H1 (cell line): Measurements from ENCODE around the gene MAGI3. TPM values are rescaled to one million over a fixed set of nuclear protein-coding genes. Genes with fewer than 3 reads are reported as not detected.

Experiments used
- CTCF ChIA-PET: fragments of 300-600 bp; sonication (Branson Sonifier 250); formaldehyde crosslinking; loops from one replicate; lab custom pipeline; 2021; ENCODE audit not compliant: partially characterized antibody; lab: Charles Lee
- POLR2A ChIA-PET: fragments of 300-600 bp; sonication (Branson Sonifier 250); formaldehyde crosslinking; loops from one replicate; lab custom pipeline; 2021; ENCODE audit warnings: inconsistent platforms; ENCODE audit not compliant: partially characterized antibody; lab: Charles Lee
- DNase-seq, 2 experiments: peaks; one replicate each; pipeline versions ENCODE4 v3.0.0 to v3.0.0-alpha.2; 2010 to 2022; ENCODE audit warnings: low spot score in 2 of 2, low read depth in 1 of 2, mixed read lengths in 1 of 2
- FAIRE-seq: peaks from 2 replicates; lab custom pipeline; 2011; peaks lifted over from hg19 to GRCh38; lab: Jason Lieb, UNC
- H2AFZ ChIP-seq: 2 replicates; pipeline ENCODE4 v1.8.1; 2012; ENCODE audit warnings: low read length, inconsistent platforms
- H2AK5ac ChIP-seq: 2 replicates; pipeline ENCODE4 v1.6.1; 2013; ENCODE audit warnings: low read depth, low read length
- H2BK120ac ChIP-seq: replicated peaks from 2 replicates; pipeline ENCODE3; 2013; ENCODE audit warnings: low read depth, low read length, inconsistent platforms
- H2BK12ac ChIP-seq: 2 replicates; pipeline ENCODE4 v1.6.1; 2013; ENCODE audit warnings: low read depth, low read length
- H2BK15ac ChIP-seq: 2 replicates; pipeline ENCODE4 v1.6.1; 2013; ENCODE audit warnings: low read length
- H2BK20ac ChIP-seq: 2 replicates; pipeline ENCODE4 v1.6.1; 2013; ENCODE audit warnings: low read length
- H2BK5ac ChIP-seq: 2 replicates; pipeline ENCODE4 v1.6.1; 2013; ENCODE audit warnings: low read depth, low read length
- H3K14ac ChIP-seq: 2 replicates; pipeline ENCODE4 v1.6.1; 2013; ENCODE audit warnings: inconsistent platforms; ENCODE audit not compliant: insufficient read length
- H3K18ac ChIP-seq: 2 replicates; pipeline ENCODE4 v1.6.1; 2013; ENCODE audit warnings: low read length; ENCODE audit errors: extremely low read depth
- H3K23ac ChIP-seq: 2 replicates; pipeline ENCODE4 v1.6.1; 2013; ENCODE audit warnings: inconsistent platforms; ENCODE audit not compliant: insufficient read length
- H3K23me2 ChIP-seq: 2 replicates; pipeline ENCODE4 v1.6.1; 2013; ENCODE audit warnings: low read depth, low read length
- H3K27ac ChIP-seq: 2 replicates; pipeline ENCODE4 v1.6.1; 2011; ENCODE audit warnings: low read depth, low read length, inconsistent platforms
- H3K27me3 ChIP-seq, 4 experiments: replicated peaks in 1 of 4; 1 replicate in 1 of 4; 2 replicates in 3 of 4; pipeline versions ENCODE4 v1.6.1 to v1.8.1; 2011 to 2013; ENCODE audit warnings: low read length in 3 of 4, mild to moderate bottlenecking in 3 of 4, inconsistent platforms in 2 of 4, mixed read lengths in 2 of 4, moderate library complexity in 1 of 4; ENCODE audit not compliant: control insufficient read depth in 3 of 4, insufficient read depth in 3 of 4; ENCODE audit errors: extremely low read depth in 1 of 4
- H3K36me3 ChIP-seq, 4 experiments: 2 replicates each; pipeline versions ENCODE4 v1.6.1 to v1.8.1; 2011 to 2013; ENCODE audit warnings: mild to moderate bottlenecking in 4 of 4, low read length in 3 of 4, moderate library complexity in 2 of 4, control low read depth in 1 of 4, inconsistent platforms in 1 of 4; ENCODE audit not compliant: insufficient read depth in 4 of 4, control insufficient read depth in 2 of 4
- H3K4ac ChIP-seq: replicated peaks from 2 replicates; pipeline ENCODE3; 2013; ENCODE audit warnings: low read length, low read depth, mixed read lengths, inconsistent platforms; ENCODE audit not compliant: insufficient read length
- H3K4me1 ChIP-seq, 4 experiments: replicated peaks in 1 of 4; 1 replicate in 1 of 4; 2 replicates in 3 of 4; pipeline versions ENCODE4 v1.6.1 to v1.8.1; 2011 to 2013; ENCODE audit warnings: low read length in 3 of 4, inconsistent platforms in 2 of 4, mixed read lengths in 1 of 4; ENCODE audit not compliant: insufficient read depth in 4 of 4, control insufficient read depth in 3 of 4
- H3K4me2 ChIP-seq, 2 experiments: 2 replicates each; pipeline versions ENCODE4 v1.6.1 to v1.8.1; 2011 to 2013; ENCODE audit warnings: low read depth in 2 of 2, low read length in 2 of 2, control low read depth in 1 of 2, inconsistent platforms in 1 of 2, mild to moderate bottlenecking in 1 of 2; ENCODE audit not compliant: insufficient read depth in 1 of 2
- H3K4me3 ChIP-seq, 4 experiments: fragments of 200-600, 300-600 bp in 1 of 4; sonication (generic), shearing (Covaris generic), sonication (Bioruptor Twin) in 1 of 4; 2 replicates each; pipeline versions ENCODE4 v1.5.1 to v1.8.1; 2011 to 2016; ENCODE audit warnings: low read length in 4 of 4, low read depth in 3 of 4, control low read depth in 2 of 4, inconsistent platforms in 2 of 4, mild to moderate bottlenecking in 2 of 4, mixed read lengths in 1 of 4, moderate library complexity in 1 of 4; ENCODE audit not compliant: insufficient read depth in 2 of 4; ENCODE audit errors: extremely low read depth in 1 of 4
- H3K56ac ChIP-seq: replicated peaks from 2 replicates; pipeline ENCODE3; 2013; ENCODE audit warnings: low read depth, mild to moderate bottlenecking, mixed read lengths, low read length, inconsistent platforms; ENCODE audit not compliant: insufficient read length
- H3K79me1 ChIP-seq: 2 replicates; pipeline ENCODE4 v1.6.1; 2013; ENCODE audit warnings: low read depth, low read length, control low read depth
- H3K79me2 ChIP-seq, 2 experiments: 2 replicates each; pipeline versions ENCODE4 v1.6.1 to v1.8.1; 2012 to 2013; ENCODE audit warnings: low read length in 2 of 2, mild to moderate bottlenecking in 2 of 2, inconsistent platforms in 1 of 2; ENCODE audit not compliant: insufficient read depth in 2 of 2, control insufficient read depth in 1 of 2
- H3K9ac ChIP-seq, 4 experiments: replicated peaks in 1 of 4; 1 replicate in 1 of 4; 2 replicates in 3 of 4; pipeline versions ENCODE4 v1.6.1 to v1.8.1; 2011 to 2013; ENCODE audit warnings: low read depth in 3 of 4, low read length in 3 of 4, control low read depth in 2 of 4, mild to moderate bottlenecking in 2 of 4, moderate library complexity in 2 of 4, inconsistent platforms in 1 of 4; ENCODE audit errors: extremely low read depth in 1 of 4
- H3K9me3 ChIP-seq, 2 experiments: 2 replicates each; pipeline versions ENCODE4 v1.6.1 to v1.8.1; 2012 to 2013; ENCODE audit warnings: mild to moderate bottlenecking in 2 of 2, moderate library complexity in 2 of 2, control low read depth in 1 of 2, inconsistent platforms in 1 of 2, low read depth in 1 of 2, low read length in 1 of 2, mixed read lengths in 1 of 2; ENCODE audit not compliant: insufficient read depth in 2 of 2
- H4K20me1 ChIP-seq, 2 experiments: replicated peaks in 1 of 2; 2 replicates each; pipeline versions ENCODE3 to v1.8.1; 2011 to 2013; ENCODE audit warnings: inconsistent platforms in 2 of 2, low read length in 2 of 2, mild to moderate bottlenecking in 1 of 2; ENCODE audit not compliant: insufficient read depth in 2 of 2, control insufficient read depth in 1 of 2
- H4K5ac ChIP-seq: 2 replicates; pipeline ENCODE4 v1.6.1; 2013; ENCODE audit warnings: low read length, low read depth, mixed read lengths, inconsistent platforms; ENCODE audit not compliant: insufficient read length
- H4K8ac ChIP-seq: 2 replicates; pipeline ENCODE4 v1.8.0; 2013; ENCODE audit warnings: mild to moderate bottlenecking, moderate library complexity, low read length, inconsistent platforms; ENCODE audit not compliant: insufficient read depth; ENCODE audit errors: extremely low read depth
- H4K91ac ChIP-seq: replicated peaks from 2 replicates; pipeline ENCODE3; 2013; ENCODE audit warnings: low read length, mixed read lengths, inconsistent platforms; ENCODE audit not compliant: insufficient read length
- CTBP2 ChIP-seq: IDR thresholded peaks from 2 replicates; pipeline ENCODE4 v1.7.0; 2011; ENCODE audit warnings: borderline replicate concordance, mild to moderate bottlenecking, moderate library complexity, mixed read lengths, low read length; ENCODE audit not compliant: insufficient read depth, insufficient read length
- EP300 ChIP-seq, 2 experiments: IDR thresholded peaks; 1 replicate in 1 of 2; 2 replicates in 1 of 2; pipeline ENCODE4 v1.6.1; 2011 to 2012; ENCODE audit warnings: low read depth in 2 of 2, low read length in 2 of 2, mild to moderate bottlenecking in 2 of 2, borderline replicate concordance in 1 of 2, inconsistent platforms in 1 of 2, moderate library complexity in 1 of 2
- FOSL1 ChIP-seq: IDR thresholded peaks from 2 replicates; pipeline ENCODE4 v1.6.1; 2011; ENCODE audit warnings: mild to moderate bottlenecking, low read depth, low read length, moderate library complexity; ENCODE audit not compliant: insufficient read depth
- JUN ChIP-seq: IDR thresholded peaks from 2 replicates; pipeline ENCODE4 v1.6.1; 2011; ENCODE audit warnings: low read depth, mild to moderate bottlenecking, improper control_type of control experiment, low read length
- KDM5A ChIP-seq: fragments of 200-600 bp; IDR thresholded peaks from 2 replicates; pipeline ENCODE4 v1.7.1; 2012; ENCODE audit warnings: mild to moderate bottlenecking, low read length, inconsistent platforms, mixed read lengths
- MAFK ChIP-seq: IDR thresholded peaks from 2 replicates; pipeline ENCODE4 v1.6.1; 2012; ENCODE audit warnings: low read depth, mild to moderate bottlenecking, improper control_type of control experiment, low read length
- POLR2AphosphoS5 ChIP-seq: IDR thresholded peaks from 2 replicates; pipeline ENCODE4 v1.6.1; 2011; ENCODE audit warnings: low read depth, low read length
- RAD21 ChIP-seq, 2 experiments: IDR thresholded peaks in 1 of 2; conservative IDR thresholded peaks in 1 of 2; 2 replicates each; pipeline ENCODE4 v1.6.1; 2011; ENCODE audit warnings: low read depth in 2 of 2, low read length in 2 of 2, improper control_type of control experiment in 1 of 2, inconsistent platforms in 1 of 2, mild to moderate bottlenecking in 1 of 2, moderate library complexity in 1 of 2
- RBBP5 ChIP-seq: IDR thresholded peaks from 2 replicates; pipeline ENCODE4 v1.7.1; 2012; ENCODE audit warnings: low read depth, mild to moderate bottlenecking, inconsistent platforms, low read length, moderate library complexity, borderline replicate concordance
- SIN3A ChIP-seq, 2 experiments: IDR thresholded peaks in 1 of 2; conservative IDR thresholded peaks in 1 of 2; 2 replicates each; pipeline ENCODE4 v1.6.1; 2011 to 2012; ENCODE audit warnings: low read length in 2 of 2, improper control_type of control experiment in 1 of 2, low read depth in 1 of 2, mild to moderate bottlenecking in 1 of 2
- SP1 ChIP-seq: IDR thresholded peaks from 2 replicates; pipeline ENCODE4 v1.6.1; 2011; ENCODE audit warnings: low read depth, low read length
- USF2 ChIP-seq: IDR thresholded peaks from 2 replicates; pipeline ENCODE4 v1.6.1; 2011; ENCODE audit warnings: low read length, improper control_type of control experiment
- WGBS, 2 experiments: shearing (Covaris generic) in 1 of 2; methylation state at CpG; one replicate each; pipeline versions ENCODE4 v1.1.6 to v1.1.7; 2013 to 2015; ENCODE audit warnings: low lambda C conversion rate in 2 of 2, mixed read lengths in 2 of 2, inconsistent platforms in 1 of 2, low coverage in 1 of 2, missing lambda C conversion rate in 1 of 2; ENCODE audit not compliant: insufficient replicate concordance in 2 of 2, insufficient coverage in 1 of 2, insufficient read length in 1 of 2; ENCODE audit errors: extremely low coverage in 1 of 2, missing lambda C conversion rate in 1 of 2; 5-methylcytosine and 5-hydroxymethylcytosine counted together
- polyA plus RNA-seq, 7 experiments: library from polyadenylated mRNA; depleted of rRNA in 3 of 7; stranded (reverse) in 5 of 7; unstranded in 2 of 7; fragments of >200 nt in 5 of 7; fragments of 200-250 nt in 2 of 7; gene quantifications; 1 replicate in 5 of 7; 2 replicates in 1 of 7; 4 replicates in 1 of 7; pipeline versions ENCODE4 v1.2.1 to v1.2.3, GENCODE V29; 2011 to 2013; ENCODE audit warnings: missing spikeins in 2 of 7, mixed read lengths in 2 of 7
- total RNA-seq: library from RNA; stranded (reverse); fragmentation: NEBNext Ultra II Directional; extraction: Animal tissue kit (Norgen Biotek cat#: 25700); gene quantifications from 2 replicates; pipeline ENCODE4 v1.2.1, GENCODE V29; 2021

Gene MAGI3
- total and polyA plus RNA-seq, 2 of the 8 experiments (the other 6 are each of a cell fraction or from before 2014, with no cell fraction given): 2.3 to 7.8 TPM

GRCh38 chr1:113493533-113493932, 103.2 kb downstream of the MAGI3 start:
- FAIRE-seq (no peak), DNase-seq (no peak)
- H3K4ac ChIP-seq: no peak overlapping the region
- H2BK15ac ChIP-seq: no peak overlapping the region
- no peak overlapping the region for H2AFZ ChIP-seq
- CTCF ChIA-PET: no interaction called here
- 84% methylated on average over 3 of the region's 3 CpGs; no CpG with 5 or more reads in 1 of the 2 experiments for WGBS, 2 experiments
- no peak overlapping the region for H3K18ac ChIP-seq
- H2BK5ac ChIP-seq: no peak overlapping the region
- H3K36me3 ChIP-seq: no peaks in the 10 kb centered on the region
- TF ChIP-seq POLR2AphosphoS5 (no peak), FOSL1 (no peak), JUN (no peak), SP1 (no peak), CTBP2 (no peak), MAFK (no peak), KDM5A (no peak), USF2 (no peak), SIN3A (conservative IDR thresholded peaks at IDR 0.05 in 1 of 2, IDR thresholded peaks at IDR 0.05 in 1 of 2; ENCODE audit: low read depth in 1 of 2, low read length in 2 of 2) (no peak), RBBP5 (no peak), EP300 (IDR thresholded peaks at IDR 0.05; ENCODE audit: borderline replicate concordance in 1 of 2, low read depth in 2 of 2, low read length in 2 of 2) (no peak), RAD21 (IDR thresholded peaks at IDR 0.05 in 1 of 2, conservative IDR thresholded peaks at IDR 0.05 in 1 of 2; ENCODE audit: low read depth in 2 of 2, low read length in 2 of 2) (no peak)
- TF ChIP-seq, all 59 proteins: peak for 0
- H3K9me3 ChIP-seq: no peaks in the 10 kb centered on the region
- H4K8ac ChIP-seq: no peak overlapping the region
- H2AK5ac ChIP-seq: no peak overlapping the region
- no peak overlapping the region for H2BK20ac ChIP-seq
- H3K4me1 ChIP-seq: no peaks in the 10 kb centered on the region; a peak in 1 of 7 replicates
- no peak overlapping the region for H4K5ac ChIP-seq
- H3K27me3 ChIP-seq: no peaks in the 10 kb centered on the region
- H3K23me2 ChIP-seq: no peaks in the 10 kb centered on the region
- no peak overlapping the region for H3K14ac ChIP-seq
- no peak overlapping the region for H2BK120ac ChIP-seq
- H4K91ac ChIP-seq: no peak overlapping the region
- H3K4me2 ChIP-seq: no peak overlapping the region
- H4K20me1 ChIP-seq: peaks cover 0 to under 1% of the 10 kb centered on the region in 2 experiments
- H3K79me1 ChIP-seq: no peaks in the 10 kb centered on the region
- H3K9ac ChIP-seq: no peak overlapping the region
- no peak overlapping the region for H3K23ac ChIP-seq
- H3K56ac ChIP-seq: no peak overlapping the region
- POLR2A ChIA-PET: no interaction called here
- H3K4me3 ChIP-seq: no peak overlapping the region
- H3K27ac ChIP-seq: no peak overlapping the region
- H2BK12ac ChIP-seq: no peak overlapping the region
- H3K79me2 ChIP-seq: no peaks in the 10 kb centered on the region
